Measurements from ENCODE around the gene RBFOX2.

GRCh38 chr22:35868938-35869337 is 159.7 kb downstream of the RBFOX2 start:
- TF ChIP-seq EP300 (IDR thresholded peaks at IDR 0.05) (no peak), POLR2A (IDR thresholded peaks at IDR 0.05; ENCODE audit: low read length) (no peak), JUN (IDR thresholded peaks at IDR 0.05) (no peak), PHF8 (IDR thresholded peaks at IDR 0.05; ENCODE audit: borderline replicate concordance, low read depth) (no peak), MYC (IDR thresholded peaks at IDR 0.05; ENCODE audit: borderline replicate concordance, low read length) (no peak), MAZ (IDR thresholded peaks at IDR 0.05; ENCODE audit: borderline replicate concordance, low read depth, low read length) (no peak), NR3C1 (IDR thresholded peaks at IDR 0.05) (no peak), ZFP36 (IDR thresholded peaks at IDR 0.05; ENCODE audit: borderline replicate concordance, partially characterized antibody) (no peak)
- TF ChIP-seq, protein P1, sequence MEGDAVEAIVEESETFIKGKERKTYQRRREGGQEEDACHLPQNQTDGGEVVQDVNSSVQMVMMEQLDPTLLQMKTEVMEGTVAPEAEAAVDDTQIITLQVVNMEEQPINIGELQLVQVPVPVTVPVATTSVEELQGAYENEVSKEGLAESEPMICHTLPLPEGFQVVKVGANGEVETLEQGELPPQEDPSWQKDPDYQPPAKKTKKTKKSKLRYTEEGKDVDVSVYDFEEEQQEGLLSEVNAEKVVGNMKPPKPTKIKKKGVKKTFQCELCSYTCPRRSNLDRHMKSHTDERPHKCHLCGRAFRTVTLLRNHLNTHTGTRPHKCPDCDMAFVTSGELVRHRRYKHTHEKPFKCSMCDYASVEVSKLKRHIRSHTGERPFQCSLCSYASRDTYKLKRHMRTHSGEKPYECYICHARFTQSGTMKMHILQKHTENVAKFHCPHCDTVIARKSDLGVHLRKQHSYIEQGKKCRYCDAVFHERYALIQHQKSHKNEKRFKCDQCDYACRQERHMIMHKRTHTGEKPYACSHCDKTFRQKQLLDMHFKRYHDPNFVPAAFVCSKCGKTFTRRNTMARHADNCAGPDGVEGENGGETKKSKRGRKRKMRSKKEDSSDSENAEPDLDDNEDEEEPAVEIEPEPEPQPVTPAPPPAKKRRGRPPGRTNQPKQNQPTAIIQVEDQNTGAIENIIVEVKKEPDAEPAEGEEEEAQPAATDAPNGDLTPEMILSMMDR (IDR thresholded peaks at IDR 0.05): no peak
